HL-60 (cell line): Measurements from ENCODE around the gene EDNRA.

Experiments used
- DNase-seq, 2 experiments: peaks; one replicate each; pipeline ENCODE4 v3.0.0-alpha.2; 2010 to 2020; ENCODE audit warnings: low read depth in 1 of 2, low spot score in 1 of 2
- H3K27ac ChIP-seq: fragments of 250-450 bp; sonication (Bioruptor Pico); replicated peaks from 2 replicates; pipeline ENCODE4 v1.5.1; 2020; ENCODE audit warnings: mild to moderate bottlenecking, moderate library complexity
- H3K27me3 ChIP-seq: fragments of 250-450 bp; sonication (Bioruptor Pico); 2 replicates; pipeline ENCODE4 v1.5.1; 2021; ENCODE audit warnings: mild to moderate bottlenecking, moderate library complexity; ENCODE audit not compliant: insufficient read depth, poor library complexity, severe bottlenecking
- H3K4me3 ChIP-seq: replicated peaks from 2 replicates; pipeline ENCODE4 v1.5.1; 2011; ENCODE audit warnings: mild to moderate bottlenecking, control low read depth, low read length; ENCODE audit not compliant: insufficient read depth
- CTCF ChIP-seq: IDR thresholded peaks from one replicate; pipeline ENCODE4 v1.5.1; 2011; ENCODE audit warnings: low read length, control low read depth, inconsistent platforms; ENCODE audit not compliant: insufficient read depth
- GABPA ChIP-seq: IDR thresholded peaks from 2 replicates; pipeline ENCODE4 v1.6.1; 2012; ENCODE audit warnings: low read depth
- POLR2AphosphoS5 ChIP-seq: IDR thresholded peaks from 2 replicates; pipeline ENCODE4 v1.6.1; 2012; ENCODE audit warnings: low read depth
- REST ChIP-seq: IDR thresholded peaks from 2 replicates; pipeline ENCODE4 v1.6.1; 2012; ENCODE audit warnings: low read depth; ENCODE audit not compliant: insufficient replicate concordance
- SPI1 ChIP-seq: IDR thresholded peaks from 2 replicates; pipeline ENCODE4 v1.6.1; 2012; ENCODE audit warnings: low read depth, mild to moderate bottlenecking, borderline replicate concordance

Gene EDNRA

GRCh38 chr4:147533331-147533730 is 52.4 kb downstream of the EDNRA start:
- no peak for TF ChIP-seq REST
- Histone ChIP-seq H3K27me3 (no peaks in the 10 kb centered on the region), H3K27ac (no peak overlapping the region), H3K4me3 (no peak overlapping the region)
- DNase-seq: no peak

- DNase-seq: no peak
- H3K27ac ChIP-seq: no peak overlapping the region
- no peak overlapping the region for H3K4me3 ChIP-seq
- H3K27me3 ChIP-seq: no peaks in the 10 kb centered on the region
- no peak for TF ChIP-seq CTCF
- no peak for TF ChIP-seq SPI1
- no peak for TF ChIP-seq POLR2AphosphoS5
- TF ChIP-seq REST: no peak
- TF ChIP-seq GABPA: no peak
Measured at GRCh38 chr4:147535124-147535523, 54.2 kb downstream of the EDNRA start.

GRCh38 chr4:147538711-147539110 is 57.8 kb downstream of the EDNRA start:
- Histone ChIP-seq H3K27me3 (no peaks in the 10 kb centered on the region), H3K27ac (no peak overlapping the region), H3K4me3 (no peak overlapping the region)
- DNase-seq: no peak
- TF ChIP-seq GABPA (no peak), SPI1 (no peak)

GRCh38 chr4:147539959-147540358 is 59.1 kb downstream of the EDNRA start:
- no peak for DNase-seq
- H3K27me3 ChIP-seq: no peaks in the 10 kb centered on the region
- TF ChIP-seq GABPA (no peak), POLR2AphosphoS5 (no peak), SPI1 (no peak), REST (no peak), CTCF (no peak)
- no peak overlapping the region for H3K27ac ChIP-seq
- H3K4me3 ChIP-seq: no peak overlapping the region
